GM21529 (cell line): ENCODE data around the gene FOS.

Experiments
- ATAC-seq: cut with Tn5 transposase; IDR thresholded peaks from one replicate; pipeline ENCODE4 v1.9.1; 2021; ENCODE audit not compliant: unreplicated experiment

Gene FOS

GRCh38 chr14:75315144-75315543 is 36.5 kb downstream of the FOS start:
- no peak for ATAC-seq

DNA sequence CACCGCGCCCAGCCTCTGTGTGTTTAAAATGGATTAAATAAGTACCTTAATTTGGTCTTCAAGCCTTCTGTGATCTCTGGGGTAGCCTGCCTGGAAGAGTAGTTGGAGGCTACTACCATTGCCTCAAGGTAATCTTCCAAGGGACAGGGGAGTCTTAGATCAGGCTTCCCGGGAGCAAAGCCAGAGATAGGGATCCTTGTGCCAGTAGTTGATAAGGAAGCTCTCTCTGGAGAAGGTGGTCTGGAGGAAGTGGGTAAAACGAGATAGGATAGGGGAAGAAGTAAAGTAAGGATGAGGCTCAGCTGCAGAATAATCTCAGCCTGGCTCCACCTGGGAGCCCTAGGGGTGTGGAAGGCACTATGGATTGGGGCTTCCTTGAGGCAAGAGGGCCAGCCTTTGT is 38.5 kb downstream of the FOS start:
- no peak for ATAC-seq

DNA sequence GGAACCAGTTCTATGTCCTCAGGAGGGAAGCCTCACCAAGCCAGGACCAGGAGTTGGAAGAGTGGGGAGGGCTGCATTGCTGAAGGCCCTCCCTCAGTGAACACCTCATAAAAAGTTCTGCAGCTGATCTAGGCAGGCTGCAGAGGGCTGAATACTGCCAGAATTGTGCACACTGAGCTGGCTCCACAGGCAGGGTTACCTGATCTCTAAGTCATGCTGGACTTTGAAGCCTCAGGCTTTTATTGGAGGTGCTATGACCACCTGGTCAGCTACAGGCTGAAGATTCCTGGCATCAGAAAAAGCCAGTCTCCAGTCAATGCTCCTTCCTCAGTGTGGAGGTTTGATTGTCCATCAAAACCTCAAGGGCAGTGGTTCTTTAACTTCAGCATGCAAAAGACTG is 39.7 kb downstream of the FOS start:
- ATAC-seq = no peak

DNA sequence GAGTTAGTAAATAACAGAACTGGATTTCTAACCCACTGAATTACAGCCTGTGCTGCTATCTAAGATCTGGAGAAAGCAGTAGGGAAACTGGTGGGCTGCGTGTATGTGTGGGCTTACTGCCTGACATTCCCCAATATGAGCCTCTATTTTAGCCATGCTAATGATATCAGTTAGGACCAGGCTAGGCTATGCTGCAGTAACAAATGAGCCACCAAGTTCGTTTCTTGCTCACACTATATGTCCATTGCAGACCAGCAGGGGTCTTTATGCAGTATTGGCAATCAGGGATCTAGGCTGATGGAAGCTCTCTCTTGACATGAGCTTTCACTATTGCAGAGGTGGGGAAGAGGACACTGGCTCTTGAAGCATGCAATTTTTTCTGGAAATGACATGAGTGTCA is 40.4 kb downstream of the FOS start:
- no peak for ATAC-seq

- no peak for ATAC-seq
These were observed 41.6 kb downstream of the FOS start for GRCh38 chr14:75320196-75320595.

DNA sequence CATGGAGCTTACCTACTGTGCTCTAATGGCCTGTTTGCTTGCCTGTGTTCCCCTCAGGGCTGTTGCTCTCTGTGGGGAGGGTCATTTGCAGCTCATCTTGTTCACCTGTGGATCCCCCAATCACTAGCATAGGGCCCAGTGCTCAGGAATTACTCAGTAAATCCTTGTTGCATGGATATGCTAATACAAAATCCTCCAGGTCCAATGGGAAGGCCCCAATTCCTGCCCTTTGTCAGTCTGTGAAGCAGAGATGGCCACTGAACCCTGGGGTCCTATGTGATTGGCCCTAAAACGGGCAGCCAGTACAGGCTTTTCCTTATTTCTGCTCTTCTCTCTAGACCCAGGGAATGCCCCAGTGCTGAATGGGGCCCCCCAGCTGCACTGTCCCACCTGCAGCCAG is 44.1 kb downstream of the FOS start:
- no peak for ATAC-seq

GRCh38 chr14:75323571-75323970 is 44.9 kb downstream of the FOS start:
- no peak for ATAC-seq

DNA sequence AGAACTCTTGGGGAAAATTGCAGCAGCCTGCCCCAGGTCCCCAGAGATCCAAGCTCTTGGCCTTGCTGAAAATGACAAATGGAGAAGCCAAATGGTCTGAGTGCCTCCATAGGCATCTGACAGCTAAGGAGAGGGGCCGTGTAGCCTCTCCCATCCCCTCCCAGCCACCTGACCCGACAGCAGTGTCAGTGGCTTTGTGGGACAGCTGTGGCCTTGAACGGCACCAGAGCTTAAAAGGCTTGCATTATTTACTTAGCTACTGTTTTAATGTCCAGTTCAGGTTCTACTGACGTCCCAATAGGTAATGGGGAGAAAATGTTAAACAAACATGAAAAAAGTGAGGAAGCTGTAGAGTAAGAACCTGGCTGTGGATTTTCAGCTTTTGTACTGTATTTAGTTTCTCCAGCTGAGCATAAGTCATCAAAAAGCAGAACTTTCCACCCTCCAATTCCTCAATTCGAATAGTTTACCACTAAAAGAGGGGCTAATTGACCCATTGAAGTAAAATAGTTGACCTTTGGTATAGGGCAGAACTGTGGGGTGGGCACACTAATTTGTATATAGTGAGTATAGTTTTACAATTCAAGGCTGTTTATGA is 50.0 kb downstream of the FOS start:
- ATAC-seq = no peak

DNA sequence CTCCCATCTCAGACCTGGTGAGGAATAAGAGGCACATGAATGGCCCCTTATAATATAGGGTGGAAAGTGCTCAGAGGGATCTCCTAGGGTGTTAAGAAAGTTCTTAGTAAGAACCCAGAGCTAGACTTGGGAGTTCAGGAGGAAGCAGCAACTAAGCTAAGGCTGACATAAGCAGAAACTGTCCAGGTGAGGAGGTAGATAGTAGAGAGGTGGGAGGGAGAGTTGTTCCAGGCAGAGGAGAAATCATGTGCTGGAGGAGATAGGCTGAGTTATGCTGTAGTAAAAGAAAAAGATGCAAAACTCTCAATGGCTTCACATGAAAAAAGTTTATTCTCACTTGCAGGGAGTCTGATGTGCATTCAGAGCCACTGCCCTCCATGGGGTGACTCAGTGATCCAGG is 50.7 kb downstream of the FOS start:
- no peak for ATAC-seq

DNA sequence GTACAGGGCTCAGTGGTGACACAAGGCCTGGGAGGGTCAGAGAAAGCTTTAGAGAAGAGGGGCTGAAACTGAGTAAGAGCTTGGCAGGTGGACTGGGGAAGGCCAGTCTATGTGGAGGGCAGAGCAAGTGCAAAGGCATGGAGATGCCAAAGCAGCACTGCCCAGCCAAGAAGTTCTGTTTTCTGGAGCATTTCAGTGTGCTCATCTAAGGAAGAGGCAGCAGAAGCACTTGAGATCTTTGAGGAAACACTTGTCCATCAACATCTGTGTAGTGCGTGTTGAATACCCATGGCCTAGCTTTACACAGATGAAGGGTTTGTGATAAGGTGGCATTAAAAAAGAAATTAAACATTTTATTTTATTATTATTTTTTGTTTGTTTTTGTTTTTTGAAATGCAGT is 52.8 kb downstream of the FOS start:
- no peak for ATAC-seq
